SU-DHL-6 (cell line): ENCODE results near the gene NPHP4.

Source experiments
- CTCF ChIP-seq: fragments of 200-600 bp; sonication (generic); IDR thresholded peaks from one replicate; pipeline ENCODE4 v1.5.1; 2017; ENCODE audit warnings: antibody characterized with exemption, mild to moderate bottlenecking, low read length, moderate library complexity; ENCODE audit not compliant: insufficient read depth, poor library complexity, severe bottlenecking
- EZH2phosphoT487 ChIP-seq: fragments of 200-600 bp; sonication (generic), shearing (Covaris generic); conservative IDR thresholded peaks from 2 replicates; pipeline ENCODE4 v1.6.1; 2018; ENCODE audit warnings: mild to moderate bottlenecking, antibody characterized with exemption, low read length, moderate library complexity, mixed read lengths

GRCh38 chr1:5926686-5927435 is 65.4 kb downstream of the NPHP4 start:
- no peak for TF ChIP-seq CTCF
- TF ChIP-seq EZH2phosphoT487 = no peak
